Activated CD4-positive, alpha-beta T cell treated with anti-CD3 and anti-CD28 coated beads, Interleukin-2, amount 50 U/mL, for 4 hours (primary cell): ENCODE results near the gene CCM2.
A peak's percentile ranks its signal among the peaks of the same experiment; 100 is the strongest.
"Not testable (repeated sequence)": the region's sequence is repeated elsewhere in the genome, so short reads cannot be mapped to it uniquely, and the experiment has no call there.

Experiments
- DNase-seq, 2 experiments: peaks; one replicate each; pipeline ENCODE4 v3.0.0-alpha.2; 2020

The CCM2 gene

DNA sequence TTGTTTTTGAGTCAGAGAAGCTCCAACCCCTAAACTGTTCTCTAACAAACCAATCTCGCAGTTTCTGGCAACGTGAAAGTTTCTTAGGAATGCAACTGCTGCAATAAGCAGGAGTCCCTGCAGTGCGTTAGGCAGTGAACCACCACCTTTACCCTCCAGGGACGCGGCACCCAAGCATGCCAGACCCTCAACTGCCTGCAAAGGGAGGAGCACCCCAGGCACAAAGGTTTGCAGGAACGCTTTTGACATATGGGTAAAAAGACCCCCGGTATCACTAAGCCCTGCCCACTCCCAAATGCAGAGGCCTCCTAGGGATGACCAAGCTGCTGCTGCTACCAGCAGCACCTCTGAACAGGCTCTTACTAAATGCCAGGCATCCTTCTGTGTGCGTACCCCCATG, 106.8 kb downstream of the CCM2 start:
- no peak for DNase-seq

DNA sequence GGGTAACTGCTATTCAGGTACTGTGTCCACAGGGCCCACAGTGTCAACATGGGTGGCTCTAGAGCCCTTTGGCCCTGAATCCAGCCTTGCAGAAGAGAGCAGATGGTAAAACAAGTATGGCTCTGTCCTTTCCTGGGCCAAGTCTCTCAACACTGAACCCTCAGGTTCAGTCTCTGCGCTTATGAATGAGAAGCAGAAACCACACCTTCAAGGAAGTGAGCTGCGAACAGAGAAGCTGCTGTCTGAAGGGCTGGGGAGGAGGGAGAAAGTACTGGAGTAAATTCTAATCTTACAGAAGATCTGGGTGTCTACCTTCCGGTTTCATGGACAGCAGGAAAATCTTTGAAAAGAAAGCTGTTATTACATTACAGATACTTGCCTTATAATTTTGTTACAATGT, 107.4 kb downstream of the CCM2 start:
- DNase-seq: no peak

DNA sequence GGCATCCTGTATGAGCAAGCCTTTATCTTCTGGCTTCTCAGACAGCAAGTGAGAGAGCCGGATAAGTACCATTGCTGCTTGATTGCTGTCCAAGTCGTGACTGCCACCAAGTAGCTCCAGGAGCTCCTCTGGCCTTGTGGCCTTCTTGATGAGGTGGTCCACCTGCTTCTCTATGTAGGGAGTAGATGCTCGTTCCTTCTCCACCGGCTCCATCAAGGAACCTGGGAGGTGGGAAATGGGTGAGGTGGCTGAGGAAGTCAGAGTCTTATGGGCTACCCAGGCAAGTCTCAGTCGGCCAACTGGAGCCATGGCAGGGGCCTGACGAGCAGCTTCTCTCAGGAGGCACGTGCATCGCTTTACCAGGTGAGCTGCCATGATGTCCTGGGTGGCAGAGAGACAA, 108.9 kb downstream of the CCM2 start:
- no peak for DNase-seq

DNA sequence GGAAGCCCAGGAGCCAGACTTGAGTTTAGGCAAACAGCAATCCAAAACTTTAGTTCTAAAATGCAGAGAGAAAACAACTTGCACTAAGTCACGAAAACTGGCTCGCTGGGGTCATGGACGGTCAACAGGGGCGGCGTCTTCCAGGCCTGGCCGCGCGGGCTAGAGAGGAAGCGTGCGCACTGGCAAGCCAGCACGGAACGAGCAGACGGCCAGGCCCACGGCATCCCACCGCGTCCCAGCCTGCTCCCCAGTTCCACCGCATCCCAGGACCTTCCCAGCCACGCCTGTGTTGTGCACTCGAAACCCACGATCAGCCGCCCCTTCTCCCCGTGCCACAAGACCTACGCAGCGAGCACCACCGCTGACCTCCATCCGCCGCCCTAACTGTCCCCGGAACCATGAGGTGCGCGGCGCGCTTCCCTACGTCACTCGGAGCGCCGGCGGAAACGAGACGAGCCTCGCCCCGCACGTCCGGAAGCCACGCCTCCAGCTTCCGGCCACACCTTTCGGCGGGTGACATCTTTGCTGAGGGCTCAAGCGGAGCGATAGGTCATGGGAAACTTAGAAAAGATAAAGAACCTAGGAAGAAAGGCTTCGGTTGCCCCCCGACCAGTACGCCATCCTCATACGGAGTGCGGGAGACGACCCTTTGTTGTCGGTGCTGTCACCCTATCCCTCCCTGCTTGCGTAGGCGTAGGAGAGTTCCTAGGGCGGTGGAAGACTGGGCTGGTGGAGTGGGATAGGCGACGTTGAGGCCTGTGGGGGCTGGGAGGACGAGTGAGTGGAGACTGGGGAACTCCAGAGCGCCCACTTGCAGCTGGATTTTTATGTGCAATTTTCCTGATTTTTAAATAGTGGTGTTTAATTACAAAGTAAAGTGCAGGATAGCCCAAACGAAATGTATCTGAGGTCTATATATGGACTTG, 111.6 kb downstream of the CCM2 start, which contains the start of gene TBRG4:
Gene TBRG4, minus strand, starts transcription at position 400 of the 926 bp plus-strand sequence. CDS start 2,460 bp downstream, outside the sequence.
- DNase-seq: peak; percentile 92 to 93

DNA sequence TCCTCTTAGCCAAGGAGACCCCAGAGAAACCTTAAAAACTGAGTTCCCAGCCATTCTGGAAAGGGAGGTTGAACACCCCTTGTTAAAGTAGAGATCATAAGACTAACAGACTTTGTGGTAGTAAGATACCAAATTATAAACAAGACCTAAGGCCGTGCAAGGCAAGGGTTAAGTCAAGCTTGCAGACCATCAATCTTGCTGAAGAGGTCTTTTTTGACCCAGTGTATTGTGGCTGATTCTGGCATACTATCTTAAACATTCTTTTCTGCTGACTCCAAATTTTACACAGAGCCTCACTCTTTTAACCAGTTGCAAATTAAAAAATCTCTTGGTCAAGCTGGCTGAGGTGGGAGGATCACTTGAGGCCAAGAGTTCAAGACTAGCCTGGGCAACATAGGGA, 112.6 kb downstream of the CCM2 start:
- no peak for DNase-seq

DNA sequence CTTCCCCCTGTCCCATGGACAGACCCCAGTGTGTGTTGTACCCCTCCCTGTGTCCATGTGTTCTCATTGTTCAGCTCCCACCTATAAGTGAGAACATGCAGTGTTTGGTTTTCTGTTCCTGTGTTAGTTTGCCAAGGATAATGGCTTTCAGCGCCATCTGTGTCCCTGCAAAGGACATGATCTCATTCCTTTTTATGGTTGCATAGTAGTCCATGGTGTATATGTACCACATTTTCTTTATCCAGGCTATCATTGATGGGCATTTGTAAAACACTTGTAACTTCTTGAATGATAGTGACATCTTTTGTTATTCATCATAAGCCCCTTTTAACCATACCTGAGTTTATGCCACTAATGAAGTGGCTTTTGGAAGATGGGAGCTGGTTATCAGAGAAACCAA, 114.3 kb downstream of the CCM2 start:
- not testable (repeated sequence) for DNase-seq

DNA sequence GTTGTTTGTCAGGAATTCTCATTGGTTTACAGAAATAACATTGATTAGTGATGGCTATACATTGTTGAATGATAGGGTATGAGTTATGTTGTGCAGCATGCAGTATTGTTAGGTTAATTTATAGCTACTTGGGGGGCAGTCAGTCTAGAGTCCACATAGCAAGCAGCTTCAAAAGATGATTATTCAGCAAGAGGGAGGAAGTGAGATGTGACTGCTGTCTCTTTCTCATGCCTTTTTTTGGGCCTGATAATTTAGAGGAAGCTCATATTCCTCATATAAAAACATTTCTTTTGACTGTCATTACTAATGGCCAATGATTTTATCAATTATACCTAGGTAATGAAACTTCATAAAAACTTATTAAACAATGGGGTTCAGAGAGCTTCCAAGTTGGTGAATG, 114.9 kb downstream of the CCM2 start:
- no peak for DNase-seq

DNA sequence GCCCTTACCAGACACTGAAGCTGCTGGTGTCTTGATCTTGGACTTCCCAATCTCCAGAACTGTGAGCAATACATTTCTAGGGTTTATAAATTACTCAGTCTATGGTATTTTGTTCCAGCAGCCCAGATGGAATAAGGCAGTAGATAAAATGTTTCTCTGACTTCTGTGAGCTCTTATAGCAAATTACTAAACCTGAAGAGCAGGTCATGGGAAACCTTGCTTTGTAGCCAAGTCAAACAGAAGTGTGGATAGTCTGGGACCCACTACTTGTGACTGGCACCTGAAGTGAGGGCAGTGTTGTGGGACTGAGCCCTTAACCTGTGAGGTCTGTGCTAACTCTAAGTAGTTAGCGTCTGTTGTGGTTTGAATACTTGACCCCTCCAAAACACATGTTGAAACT, 116.0 kb downstream of the CCM2 start:
- DNase-seq: no peak

DNA sequence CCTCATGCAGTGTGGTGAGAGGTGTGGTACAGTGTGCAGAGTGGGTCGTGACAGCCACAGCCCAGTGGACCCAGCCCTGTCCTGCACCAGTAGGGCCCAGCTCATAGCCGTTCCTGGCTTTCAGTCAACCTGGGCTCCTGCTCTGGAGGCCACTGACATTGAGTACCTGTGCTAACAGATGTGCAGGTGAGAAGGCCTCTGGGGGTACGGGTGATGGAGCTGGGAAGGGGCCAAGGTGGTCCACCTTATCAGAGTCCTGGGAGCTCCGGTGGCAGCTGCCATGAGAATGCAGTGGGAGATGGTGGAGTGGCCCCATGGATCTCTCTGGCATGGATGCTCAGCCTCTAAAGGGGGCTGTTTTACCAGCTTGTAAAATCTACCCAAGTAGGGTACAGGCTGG, 117.6 kb downstream of the CCM2 start:
- no peak for DNase-seq

DNA sequence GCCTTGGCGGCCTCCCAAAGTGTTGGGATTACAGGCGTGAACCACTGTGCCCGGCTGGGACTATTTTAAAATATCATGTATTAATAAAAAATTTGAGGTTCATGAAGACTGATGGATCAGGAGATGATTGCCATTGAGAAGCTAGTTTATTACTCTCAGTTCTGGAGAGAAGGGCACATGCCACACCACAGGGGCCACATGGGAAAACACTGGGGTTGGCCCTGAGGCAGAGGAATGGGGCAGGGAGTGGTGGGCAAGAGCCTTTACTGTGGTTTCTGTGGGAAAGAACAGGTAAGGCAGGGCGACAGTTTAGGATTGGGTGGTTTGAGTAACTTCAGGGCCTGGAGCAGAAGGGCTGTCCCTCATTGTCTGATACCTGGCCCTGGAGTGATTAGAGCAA, 118.3 kb downstream of the CCM2 start:
- no peak for DNase-seq

DNA sequence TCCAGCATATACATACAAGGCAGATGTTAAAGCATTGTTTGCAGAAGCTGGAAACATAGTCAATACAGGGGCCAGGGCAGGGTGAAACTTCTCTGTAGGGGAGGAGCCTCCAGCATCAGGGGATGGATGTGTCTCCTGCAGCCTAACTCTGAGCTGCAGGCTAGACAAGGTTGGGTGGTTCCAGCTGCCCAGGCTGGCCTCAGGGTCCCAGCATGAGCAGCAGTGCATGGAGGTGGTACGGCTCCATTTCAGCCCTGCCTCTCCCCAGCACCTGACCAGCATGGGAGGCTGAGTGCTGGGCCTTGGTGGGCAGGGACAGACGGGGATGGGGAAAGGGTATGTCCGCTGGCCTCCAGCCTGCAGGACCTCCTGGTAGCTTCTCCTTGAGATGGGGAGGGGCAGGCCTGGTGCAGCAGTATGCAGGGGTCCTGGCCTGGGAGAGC, 118.9 kb downstream of the CCM2 start:
- DNase-seq: no peak

DNA sequence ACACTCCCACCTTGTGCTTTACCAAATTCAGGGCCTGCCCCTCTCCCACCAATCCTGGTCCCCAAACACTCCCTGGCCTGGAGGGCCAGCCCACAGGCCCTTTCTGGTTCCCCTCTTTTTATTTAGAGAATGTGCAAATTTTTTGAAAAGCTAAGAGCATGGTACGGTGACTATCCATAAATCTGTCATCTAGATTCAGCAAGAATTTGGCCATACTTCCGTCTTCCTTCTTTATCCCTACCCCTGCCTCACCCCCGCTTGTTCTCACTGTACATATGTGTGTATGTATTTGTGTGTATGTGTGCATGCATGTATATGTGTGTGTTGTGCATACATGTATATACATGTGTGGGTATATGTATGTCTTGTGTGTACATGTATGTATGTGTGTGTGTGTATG, 119.5 kb downstream of the CCM2 start:
- DNase-seq: no peak

DNA sequence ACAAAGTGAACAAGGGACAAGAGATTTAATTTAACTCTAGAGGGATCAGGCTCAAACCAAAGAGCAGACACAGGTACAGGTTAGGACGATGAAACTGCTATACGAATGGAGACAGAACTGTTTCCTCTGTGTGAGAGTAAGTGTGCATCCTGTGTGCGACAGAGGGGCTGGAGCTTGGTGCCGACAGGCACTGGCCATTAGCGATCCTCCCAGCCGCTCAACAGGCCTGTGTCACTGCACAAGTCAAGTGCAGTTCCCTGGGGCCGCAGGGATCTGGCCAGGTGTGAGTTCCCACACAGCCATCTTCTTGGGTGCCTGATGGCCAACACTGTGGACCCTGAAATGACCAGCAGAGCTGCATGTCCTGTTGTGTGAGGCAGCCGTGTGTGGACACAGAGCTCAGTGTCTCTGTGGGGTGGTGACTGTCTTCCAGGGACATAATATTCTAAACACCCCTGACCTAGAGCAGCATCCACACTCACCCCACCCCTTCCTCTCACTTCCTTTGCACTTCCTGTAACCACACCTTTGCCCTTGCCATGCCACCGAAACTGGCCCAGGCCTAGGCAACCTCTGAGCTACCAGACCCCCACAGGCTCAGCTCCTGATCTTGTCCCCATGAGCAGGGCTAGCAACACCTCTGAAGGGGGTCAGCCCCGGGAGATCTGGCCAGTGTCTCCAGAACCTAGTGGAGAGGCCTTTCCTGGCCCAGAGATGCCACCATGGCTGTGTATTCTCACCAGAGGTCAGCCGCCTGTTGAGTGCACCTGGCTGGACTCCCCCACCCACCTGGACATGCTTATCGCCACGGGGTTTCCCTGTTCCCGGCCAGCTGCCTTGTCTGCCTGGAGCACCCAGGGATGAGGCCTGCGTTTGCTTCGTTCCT, 123.2 kb downstream of the CCM2 start:
- DNase-seq: no peak

DNA sequence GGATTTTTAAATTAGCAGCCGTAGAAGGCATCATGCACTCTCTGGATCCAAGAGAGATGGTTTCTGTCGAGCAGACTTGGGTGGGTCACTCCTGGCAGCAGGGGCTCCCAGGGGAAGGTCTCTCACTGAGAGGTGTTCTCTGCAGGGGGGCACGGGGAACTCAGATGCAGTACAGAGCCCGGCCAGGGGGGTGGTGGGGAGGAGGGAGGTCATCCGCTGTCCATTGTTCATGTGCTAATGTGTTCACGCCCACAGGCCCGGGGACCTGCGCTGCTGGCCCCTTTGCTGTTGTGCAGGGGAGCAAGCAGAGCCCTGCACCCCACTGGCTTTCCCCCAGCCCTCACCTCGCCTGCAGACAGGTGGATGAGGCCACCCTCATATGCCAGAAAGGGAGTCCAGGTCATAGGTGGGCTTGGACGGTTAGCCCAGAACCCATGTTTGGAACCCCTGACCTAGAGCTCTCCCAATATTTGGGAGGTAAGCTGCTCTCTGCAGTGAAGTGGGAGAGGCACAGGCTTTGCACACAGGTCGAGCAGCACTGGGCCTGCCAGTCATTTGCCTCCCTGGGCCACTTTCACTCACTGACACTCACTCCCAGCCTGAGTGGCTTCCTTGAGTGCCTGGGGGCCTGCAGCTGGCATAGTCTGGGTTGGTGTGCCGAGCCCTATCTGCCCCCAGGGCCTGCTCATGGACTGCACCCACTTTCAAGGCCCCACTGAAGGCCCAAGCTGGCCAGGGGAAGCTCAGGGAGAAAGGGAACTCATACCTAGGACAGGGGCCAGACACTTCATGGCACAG, 124.1 kb downstream of the CCM2 start:
- DNase-seq: no peak

DNA sequence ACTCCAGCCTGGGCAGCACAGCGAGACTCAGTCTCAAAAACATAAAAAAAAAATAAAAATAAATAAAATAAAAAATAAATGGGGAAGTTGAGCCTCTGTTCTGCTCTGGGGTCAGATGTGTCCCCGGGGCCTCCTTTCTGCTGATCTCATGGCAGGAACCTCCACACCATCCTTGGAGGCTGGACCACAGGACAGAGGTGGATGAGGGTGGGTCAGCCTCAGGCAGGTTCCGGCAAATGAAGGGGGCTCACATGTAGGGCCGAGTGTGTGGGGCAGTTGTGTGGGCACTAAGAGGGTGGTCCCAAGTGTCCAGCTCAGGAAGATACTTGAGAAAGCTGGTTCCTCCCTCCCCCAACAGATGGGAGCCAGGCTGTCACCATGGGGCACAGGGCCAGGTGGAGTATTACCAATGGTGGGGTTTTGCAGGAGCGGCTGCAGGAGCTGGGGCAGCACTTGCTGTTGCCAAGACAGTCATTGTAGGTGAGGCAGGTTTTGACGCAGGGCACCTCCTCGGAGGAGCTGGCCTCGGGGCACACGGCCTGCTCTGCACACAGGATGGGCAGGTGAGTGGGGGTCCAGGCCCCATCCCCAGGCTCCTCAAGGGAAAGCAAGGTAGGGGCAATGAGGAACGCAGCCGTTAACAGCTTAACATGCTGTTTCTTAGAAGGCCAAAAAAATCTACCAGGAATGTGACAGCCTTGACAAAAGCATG, 125.3 kb downstream of the CCM2 start:
- DNase-seq: no peak
